ENCODE data around the gene ATOSA.
A peak's percentile ranks its signal among the peaks of the same experiment; 100 is the strongest.

ATOSA gene

GRCh38 chr15:52681441-52681840 lies 2.3 kb upstream of the ATOSA start:
- DNase-seq = no peak

GRCh38 chr15:52680761-52681160 lies 1.6 kb upstream of the ATOSA start:
- DNase-seq = no peak

GRCh38 chr15:52680041-52680391 lies 828 bp upstream of the ATOSA start:
- no peak for DNase-seq

- peak; percentile 73 for DNase-seq
Observed at GRCh38 chr15:52678468-52679231, 538 bp downstream of the ATOSA start.

- peak; percentile 68 for DNase-seq
Observed at GRCh38 chr15:52677593-52678467, 1.4 kb downstream of the ATOSA start.

- no peak for DNase-seq
Observed at GRCh38 chr15:52674831-52675230, 4.4 kb downstream of the ATOSA start.

GRCh38 chr15:52673734-52674133 lies 5.5 kb downstream of the ATOSA start:
- DNase-seq = no peak

- DNase-seq = no peak
Observed at GRCh38 chr15:52673312-52673711, 5.9 kb downstream of the ATOSA start.

GRCh38 chr15:52672661-52673060 lies 6.5 kb downstream of the ATOSA start:
- no peak for DNase-seq

GRCh38 chr15:52670087-52670486 lies 9.1 kb downstream of the ATOSA start:
- no peak for DNase-seq

- no peak for DNase-seq
Observed at GRCh38 chr15:52668133-52668532, 11.1 kb downstream of the ATOSA start.

- DNase-seq = no peak
Observed at GRCh38 chr15:52667597-52667996, 11.6 kb downstream of the ATOSA start.

GRCh38 chr15:52663536-52664294 lies 15.5 kb downstream of the ATOSA start:
- DNase-seq = no peak

GRCh38 chr15:52661909-52662308 lies 17.3 kb downstream of the ATOSA start:
- no peak for DNase-seq

- no peak for DNase-seq
Observed at GRCh38 chr15:52660192-52660591, 19.0 kb downstream of the ATOSA start.

GRCh38 chr15:52658955-52659354 lies 20.2 kb downstream of the ATOSA start:
- DNase-seq = peak; percentile 44

GRCh38 chr15:52657338-52657737 lies 21.9 kb downstream of the ATOSA start:
- DNase-seq = no peak

- DNase-seq = no peak
Observed at GRCh38 chr15:52656412-52656811, 22.8 kb downstream of the ATOSA start.

GRCh38 chr15:52653431-52653964 lies 25.7 kb downstream of the ATOSA start:
- no peak for DNase-seq

GRCh38 chr15:52652984-52653383 lies 26.2 kb downstream of the ATOSA start:
- no peak for DNase-seq

- DNase-seq = no peak
Observed at GRCh38 chr15:52652286-52652685, 26.9 kb downstream of the ATOSA start.

- DNase-seq = peak; percentile 47
Observed at GRCh38 chr15:52651868-52652267, 27.3 kb downstream of the ATOSA start.

GRCh38 chr15:52651114-52651513 lies 28.1 kb downstream of the ATOSA start:
- no peak for DNase-seq

All from CD4-positive, alpha-beta T cell treated with Interleukin-17A for 4 hours (primary cell).